IPS DF 19.7 (cell line): ENCODE measurements around the gene PCDHA1.
A peak's percentile ranks its signal among the peaks of the same experiment; 100 is the strongest.
"Not testable (repeated sequence)": the region's sequence is repeated elsewhere in the genome, so short reads cannot be mapped to it uniquely, and the experiment has no call there.

Experiments used
- DNase-seq: peaks from one replicate; pipeline ENCODE4 v3.0.0-alpha.2; 2013; ENCODE audit warnings: low read depth, low spot score

PCDHA1 gene

GRCh38 chr5:140808241-140808888 is 22.4 kb downstream of the PCDHA1 start:
- DNase-seq: not testable (repeated sequence)

- DNase-seq: no peak
Measured at GRCh38 chr5:140808889-140809291, 22.9 kb downstream of the PCDHA1 start.

- DNase-seq: no peak
Measured at GRCh38 chr5:140821375-140822280, 35.7 kb downstream of the PCDHA1 start, which contains the start of gene PCDHA5. Gene PCDHA5 (plus strand): TSS chr5:140821613.

- DNase-seq: no peak
Measured at GRCh38 chr5:140822281-140822629, 36.3 kb downstream of the PCDHA1 start.

- not testable (repeated sequence) for DNase-seq
Measured at GRCh38 chr5:140822969-140823368, 37.0 kb downstream of the PCDHA1 start.

- DNase-seq: no peak
Measured at GRCh38 chr5:140823475-140823874, 37.5 kb downstream of the PCDHA1 start.

- no peak for DNase-seq
Measured at GRCh38 chr5:140827704-140828361, 41.9 kb downstream of the PCDHA1 start, which contains the start of gene PCDHA6. Gene PCDHA6 (plus strand): TSS chr5:140827960. CDS start chr5:140828092, 132 bp downstream.

- DNase-seq: peak; percentile 23
Measured at GRCh38 chr5:140828362-140828737, 42.4 kb downstream of the PCDHA1 start.

- DNase-seq: not testable (repeated sequence)
Measured at GRCh38 chr5:140829511-140830501, 43.9 kb downstream of the PCDHA1 start.

GRCh38 chr5:140833993-140834392 is 48.1 kb downstream of the PCDHA1 start, which contains the start of gene PCDHA7:
Gene PCDHA7 (plus strand): TSS chr5:140834269. CDS start chr5:140834384, 115 bp downstream.
- no peak for DNase-seq

- not testable (repeated sequence) for DNase-seq
Measured at GRCh38 chr5:140834439-140835008, 48.6 kb downstream of the PCDHA1 start.

GRCh38 chr5:140835622-140836510 is 49.9 kb downstream of the PCDHA1 start:
- no peak for DNase-seq

GRCh38 chr5:140840978-140841962 is 55.3 kb downstream of the PCDHA1 start, which contains the start of gene PCDHA8:
Gene PCDHA8 (plus strand): TSS chr5:140841187. CDS start chr5:140841322, 135 bp downstream.
- no peak for DNase-seq

- no peak for DNase-seq
Measured at GRCh38 chr5:140842798-140843733, 57.1 kb downstream of the PCDHA1 start.

GRCh38 chr5:140848139-140849102 is 62.5 kb downstream of the PCDHA1 start, which contains the start of gene PCDHA9:
Gene PCDHA9 (plus strand): TSS chr5:140848382. CDS start chr5:140848496, 114 bp downstream.
- DNase-seq: not testable (repeated sequence)
